A549 treated with ZK216348 at 1 μM for 4 hours (cell line): ENCODE measurements around the gene L3HYPDH. TPM values are rescaled to one million over a fixed set of nuclear protein-coding genes. Genes with fewer than 3 reads are reported as not detected.

ENCODE experiments used
- total RNA-seq: library from RNA; stranded (reverse); fragments of 200-300 nt; extraction: Qiagen RNA extraction; gene quantifications from 5 replicates; pipeline ENCODE4 v1.2.3, GENCODE V29; 2022; ENCODE audit warnings: low read depth

Gene L3HYPDH
- 37.3 to 49.8 TPM (median 42.5 TPM) in 5 replicates for total RNA-seq

GRCh38 chr14:59483819-59484638, at the start of gene L3HYPDH, which contains the start of gene JKAMP:
Gene L3HYPDH, minus strand, starts transcription at chr14:59484408. Its CDS starts 92 bp downstream, at chr14:59484316.
Gene JKAMP, plus strand, starts transcription at chr14:59484517. Its CDS starts 73 bp downstream, at chr14:59484590.

GRCh38 chr14:59465316-59466135, 18.7 kb downstream of the L3HYPDH start, which contains the start of gene GPR135:
Gene GPR135, minus strand, starts transcription at chr14:59465380. Its CDS starts 154 bp downstream, at chr14:59465226.

Other genes starting within 250 kb of the L3HYPDH start
- gene GPR135, start 19.0 kb downstream of the L3HYPDH start, total RNA-seq: 0.70 to 1.0 TPM (median 1.0 TPM) in 5 replicates
- 54.5 to 85.9 TPM (median 71.6 TPM) in 5 replicates for gene JKAMP, start 109 bp upstream of the L3HYPDH start, total RNA-seq
- gene CCDC175, start 92.4 kb upstream of the L3HYPDH start, total RNA-seq: not detected in 5 replicates